Measurements from ENCODE around the gene PCDHA10. TPM values are rescaled to one million over a fixed set of nuclear protein-coding genes. Genes with fewer than 3 reads are reported as not detected.

PCDHA10 gene
- total and polyA plus RNA-seq, 8 donors = under 0.01 to 26.3 (median 0.55) TPM; not detected in 1

DNA sequence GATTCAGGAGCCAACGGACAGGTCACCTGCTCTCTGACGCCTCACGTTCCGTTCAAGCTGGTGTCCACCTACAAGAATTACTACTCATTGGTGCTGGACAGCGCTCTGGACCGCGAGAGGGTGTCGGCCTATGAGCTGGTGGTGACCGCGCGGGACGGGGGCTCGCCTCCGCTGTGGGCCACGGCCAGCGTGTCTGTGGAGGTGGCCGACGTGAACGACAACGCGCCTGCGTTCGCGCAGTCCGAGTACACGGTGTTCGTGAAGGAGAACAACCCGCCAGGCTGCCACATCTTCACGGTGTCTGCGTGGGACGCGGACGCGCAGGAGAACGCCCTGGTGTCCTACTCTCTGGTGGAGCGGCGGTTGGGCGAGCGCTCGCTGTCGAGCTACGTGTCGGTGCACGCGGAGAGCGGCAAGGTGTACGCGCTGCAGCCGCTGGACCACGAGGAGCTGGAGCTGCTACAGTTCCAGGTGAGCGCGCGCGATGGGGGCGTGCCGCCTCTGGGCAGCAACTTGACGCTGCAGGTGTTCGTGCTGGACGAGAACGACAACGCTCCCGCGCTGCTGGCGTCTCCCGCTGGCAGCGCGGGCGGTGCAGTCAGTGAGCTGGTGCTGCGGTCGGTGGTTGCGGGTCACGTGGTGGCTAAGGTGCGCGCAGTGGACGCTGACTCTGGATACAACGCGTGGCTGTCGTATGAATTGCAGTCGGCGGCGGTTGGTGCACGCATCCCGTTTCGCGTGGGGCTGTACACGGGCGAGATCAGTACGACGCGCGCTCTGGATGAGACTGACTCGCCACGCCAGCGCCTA is 1.7 kb downstream of the PCDHA10 start:
- Histone ChIP-seq H3K4me1 (no peaks in the 10 kb centered on the region), H3K9me3 (peaks cover 16 to 72% (median 62%) of the 10 kb centered on the region in 4 donors), H3K4me3 (no peak overlapping the region), H3K36me3 (no peaks in the 10 kb centered on the region), H3K27me3 (peaks cover 0 to 60% (median 4%) of the 10 kb centered on the region in 3 donors), H3K27ac (no peak overlapping the region)
- DNase-seq = no peak
- TF ChIP-seq EP300 (IDR thresholded peaks at IDR 0.05) = no peak
- TF ChIP-seq, protein P1, sequence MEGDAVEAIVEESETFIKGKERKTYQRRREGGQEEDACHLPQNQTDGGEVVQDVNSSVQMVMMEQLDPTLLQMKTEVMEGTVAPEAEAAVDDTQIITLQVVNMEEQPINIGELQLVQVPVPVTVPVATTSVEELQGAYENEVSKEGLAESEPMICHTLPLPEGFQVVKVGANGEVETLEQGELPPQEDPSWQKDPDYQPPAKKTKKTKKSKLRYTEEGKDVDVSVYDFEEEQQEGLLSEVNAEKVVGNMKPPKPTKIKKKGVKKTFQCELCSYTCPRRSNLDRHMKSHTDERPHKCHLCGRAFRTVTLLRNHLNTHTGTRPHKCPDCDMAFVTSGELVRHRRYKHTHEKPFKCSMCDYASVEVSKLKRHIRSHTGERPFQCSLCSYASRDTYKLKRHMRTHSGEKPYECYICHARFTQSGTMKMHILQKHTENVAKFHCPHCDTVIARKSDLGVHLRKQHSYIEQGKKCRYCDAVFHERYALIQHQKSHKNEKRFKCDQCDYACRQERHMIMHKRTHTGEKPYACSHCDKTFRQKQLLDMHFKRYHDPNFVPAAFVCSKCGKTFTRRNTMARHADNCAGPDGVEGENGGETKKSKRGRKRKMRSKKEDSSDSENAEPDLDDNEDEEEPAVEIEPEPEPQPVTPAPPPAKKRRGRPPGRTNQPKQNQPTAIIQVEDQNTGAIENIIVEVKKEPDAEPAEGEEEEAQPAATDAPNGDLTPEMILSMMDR (IDR thresholded peaks at IDR 0.05) = no peak
- TF ChIP-seq POLR2AphosphoS5 (IDR thresholded peaks at IDR 0.05) = no peak
- TF ChIP-seq POLR2A (IDR thresholded peaks at IDR 0.05) = no peak
- WGBS, 5 donors = 56 to 63% (median 60%) methylated on average over 64 to 94 of the region's 94 CpGs; no CpG with 5 or more reads in 1 of the 5 donors
- intact Hi-C loops (cut with DNase I; ENCODE audit: low total_unique reads) = no loop called here

DNA sequence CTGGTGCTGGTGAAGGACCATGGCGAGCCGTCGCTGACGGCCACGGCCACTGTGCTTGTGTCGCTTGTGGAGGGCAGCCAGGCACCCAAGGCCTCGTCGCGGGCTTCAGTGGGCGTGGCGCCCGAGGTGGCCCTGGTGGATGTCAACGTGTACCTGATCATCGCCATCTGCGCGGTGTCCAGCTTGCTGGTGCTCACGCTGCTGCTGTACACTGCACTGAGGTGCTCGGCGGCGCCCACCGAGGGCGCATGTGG is 2.2 kb downstream of the PCDHA10 start:
- Histone ChIP-seq H3K27me3 (peaks cover 0 to 60% (median 4%) of the 10 kb centered on the region in 3 donors), H3K36me3 (no peaks in the 10 kb centered on the region), H3K9me3 (peaks cover 21 to 72% (median 64%) of the 10 kb centered on the region in 4 donors), H3K27ac (no peak overlapping the region), H3K4me1 (no peaks in the 10 kb centered on the region), H3K4me3 (no peak overlapping the region)
- DNase-seq = no peak
- TF ChIP-seq EP300 (IDR thresholded peaks at IDR 0.05) (no peak), POLR2AphosphoS5 (IDR thresholded peaks at IDR 0.05) (no peak), POLR2A (IDR thresholded peaks at IDR 0.05) (no peak)
- TF ChIP-seq, protein P1 (IDR thresholded peaks at IDR 0.05) = no peak
- 58 to 74% (median 65%) methylated on average over 11 to 22 of the region's 22 CpGs; no CpG with 5 or more reads in 2 of the 5 donors for WGBS, 5 donors
- intact Hi-C loops (cut with DNase I; ENCODE audit: low total_unique reads) = no loop called here

DNA sequence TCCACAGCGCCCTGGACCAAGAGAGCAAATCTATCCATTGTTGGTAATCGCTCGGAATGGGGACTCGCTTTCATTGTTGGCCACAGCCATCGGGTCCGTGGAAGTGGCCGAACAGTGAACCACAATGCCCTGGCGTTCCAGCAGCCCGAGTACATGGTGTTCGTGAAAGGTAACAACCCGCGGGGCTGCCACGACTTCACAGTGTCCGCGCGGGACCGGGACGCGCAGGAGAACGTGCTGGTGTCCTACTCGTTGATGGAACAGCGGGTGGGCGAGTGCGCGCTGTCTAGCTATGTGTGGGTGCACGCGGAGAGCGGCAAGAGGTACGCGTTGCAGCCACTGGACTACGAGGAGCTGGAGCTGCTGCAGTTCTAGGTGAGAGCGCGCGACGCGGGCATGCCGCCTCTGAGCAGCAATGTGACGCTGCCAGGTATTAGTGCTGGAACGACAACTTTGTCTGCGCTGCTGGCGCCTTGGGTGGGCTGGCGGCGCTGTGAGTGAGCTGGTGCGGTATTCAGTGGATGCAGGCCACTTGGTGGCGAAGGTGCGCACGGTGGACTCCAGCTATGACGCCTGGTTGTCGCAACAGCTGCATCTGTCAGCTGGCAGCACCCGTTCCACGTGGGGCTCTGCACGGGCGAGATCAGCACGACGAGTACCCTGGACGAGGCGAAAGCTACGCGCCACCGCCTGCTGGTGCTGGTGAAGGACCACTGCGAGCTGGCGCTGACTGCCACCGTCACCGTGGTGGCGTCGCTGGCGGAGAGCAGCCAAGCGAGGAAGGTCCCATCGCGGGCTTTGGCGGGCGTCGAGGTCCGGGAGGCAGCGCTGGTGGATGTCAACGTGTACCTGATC is 7.0 kb downstream of the PCDHA10 start:
- peaks cover 19 to 52% (median 39%) of the 10 kb centered on the region in 4 donors for H3K9me3 ChIP-seq
- 44 to 53% (median 47%) methylated on average over 64 to 76 of the region's 76 CpGs for WGBS, 5 donors
- TF ChIP-seq EP300 (IDR thresholded peaks at IDR 0.05) (no peak), POLR2A (IDR thresholded peaks at IDR 0.05) (no peak), POLR2AphosphoS5 (IDR thresholded peaks at IDR 0.05) (no peak)
- TF ChIP-seq, protein P1 (IDR thresholded peaks at IDR 0.05) = no peak
- no peak for DNase-seq
- H3K4me1 ChIP-seq = no peaks in the 10 kb centered on the region
- intact Hi-C loops (cut with DNase I; ENCODE audit: low total_unique reads) = no loop called here
- peaks cover 0 to 35% (median 4%) of the 10 kb centered on the region in 3 donors for H3K27me3 ChIP-seq
- H3K36me3 ChIP-seq = no peaks in the 10 kb centered on the region
- H3K4me3 ChIP-seq = no peak overlapping the region
- no peak overlapping the region for H3K27ac ChIP-seq

DNA sequence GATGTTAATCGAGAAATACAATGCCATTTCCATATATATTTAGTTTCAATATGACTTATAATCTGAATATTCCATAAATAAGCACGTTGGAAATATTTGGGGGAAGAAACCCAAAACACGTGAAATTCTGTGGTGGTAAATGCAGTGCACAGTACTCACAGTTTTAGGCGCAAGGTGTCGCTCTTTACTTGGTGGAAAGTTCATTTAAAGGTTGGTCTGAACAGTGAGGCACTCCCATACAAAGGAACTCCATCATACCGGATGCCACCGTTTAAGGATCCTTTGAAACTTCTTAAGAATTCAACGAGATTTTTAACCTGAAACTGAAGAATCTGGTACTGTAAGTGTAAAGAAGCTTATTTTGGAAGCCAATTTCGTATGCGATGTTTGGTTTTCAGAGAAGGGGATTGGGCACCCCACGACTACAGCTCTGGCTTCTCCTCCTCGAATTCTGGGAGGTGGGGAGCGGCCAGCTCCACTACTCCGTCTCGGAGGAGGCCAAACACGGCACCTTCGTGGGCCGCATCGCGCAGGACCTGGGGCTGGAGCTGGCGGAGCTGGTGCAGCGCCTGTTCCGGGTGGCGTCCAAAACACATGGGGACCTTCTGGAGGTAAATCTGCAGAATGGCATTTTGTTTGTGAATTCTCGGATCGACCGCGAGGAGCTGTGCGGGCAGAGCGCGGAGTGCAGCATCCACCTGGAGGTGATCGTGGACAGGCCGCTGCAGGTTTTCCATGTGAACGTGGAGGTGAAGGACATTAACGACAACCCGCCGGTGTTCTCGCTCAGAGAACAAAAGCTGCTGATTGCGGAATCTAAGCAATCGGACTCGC is 13.2 kb downstream of the PCDHA10 start, which contains the start of gene PCDHA11:
Gene PCDHA11, plus strand, starts transcription at position 237 of the 834 bp plus-strand sequence. Its CDS starts 147 bp downstream, at position 384.
- H3K9me3 ChIP-seq = peaks cover 6 to 52% (median 39%) of the 10 kb centered on the region in 4 donors
- intact Hi-C loops (cut with DNase I; ENCODE audit: low total_unique reads) = no loop called here
- peaks cover 0 to 39% (median 5%) of the 10 kb centered on the region in 3 donors for H3K27me3 ChIP-seq
- peak in 1 of 2 donors; percentile 16 for DNase-seq
- TF ChIP-seq EP300 (IDR thresholded peaks at IDR 0.05) = no peak
- TF ChIP-seq POLR2AphosphoS5 (IDR thresholded peaks at IDR 0.05) = no peak
- TF ChIP-seq POLR2A (IDR thresholded peaks at IDR 0.05) = no peak
- TF ChIP-seq, protein P1 (IDR thresholded peaks at IDR 0.05) = no peak
- no peak within 1 kb of the TSS for H3K27ac ChIP-seq
- WGBS, 5 donors = 15 to 28% (median 17%) methylated on average over 39 to 41 of the region's 41 CpGs
- H3K4me3 ChIP-seq = no peak within 1 kb of the TSS
- H3K36me3 ChIP-seq = no peaks in the 10 kb centered on the region
- no peaks in the 10 kb centered on the region for H3K4me1 ChIP-seq
